Type B pancreatic cell (in vitro differentiated cells): ENCODE data around the gene DNAJB1. TPM values are rescaled to one million over a fixed set of nuclear protein-coding genes. Genes with fewer than 3 reads are reported as not detected.
"Not testable (repeated sequence)": the region's sequence is repeated elsewhere in the genome, so short reads cannot be mapped to it uniquely, and the experiment has no call there.

Experiments used
- DNase-seq: peaks from one replicate; pipeline ENCODE4 v3.0.0; 2021; ENCODE audit warnings: mixed read lengths; ENCODE audit not compliant: unreplicated experiment; ENCODE audit errors: extremely low spot score
- H3K27ac Mint-ChIP-seq: 2 replicates; pipeline ENCODE4 v1.8.0; 2021; ENCODE audit warnings: mild to moderate bottlenecking, mixed read lengths
- H3K27me3 Mint-ChIP-seq: 2 replicates; pipeline ENCODE4 v1.8.0; 2021; ENCODE audit warnings: mixed read lengths
- H3K36me3 Mint-ChIP-seq: 2 replicates; pipeline ENCODE4 v1.8.0; 2021; ENCODE audit warnings: mixed read lengths
- H3K4me1 Mint-ChIP-seq: one replicate; pipeline ENCODE4 v1.8.0; 2021; ENCODE audit warnings: mixed read lengths; ENCODE audit not compliant: unreplicated experiment
- H3K4me3 Mint-ChIP-seq: 2 replicates; pipeline ENCODE4 v1.8.0; 2021; ENCODE audit warnings: mild to moderate bottlenecking, mixed read lengths
- H3K9me3 Mint-ChIP-seq: 2 replicates; pipeline ENCODE4 v1.8.0; 2021; ENCODE audit warnings: mixed read lengths
- CTCF ChIP-seq: fragments of 200-600 bp; sonication (generic); conservative IDR thresholded peaks from 2 replicates; pipeline ENCODE4 v1.5.0; 2021; ENCODE audit warnings: antibody characterized with exemption, mild to moderate bottlenecking
- total RNA-seq: library from RNA; stranded (reverse); gene quantifications from 2 replicates; pipeline ENCODE4 v1.2.1, GENCODE V29; 2021; ENCODE audit warnings: low replicate concordance

DNAJB1 gene
- total RNA-seq, 1 donor from 2014 or later, result 142 TPM

DNA sequence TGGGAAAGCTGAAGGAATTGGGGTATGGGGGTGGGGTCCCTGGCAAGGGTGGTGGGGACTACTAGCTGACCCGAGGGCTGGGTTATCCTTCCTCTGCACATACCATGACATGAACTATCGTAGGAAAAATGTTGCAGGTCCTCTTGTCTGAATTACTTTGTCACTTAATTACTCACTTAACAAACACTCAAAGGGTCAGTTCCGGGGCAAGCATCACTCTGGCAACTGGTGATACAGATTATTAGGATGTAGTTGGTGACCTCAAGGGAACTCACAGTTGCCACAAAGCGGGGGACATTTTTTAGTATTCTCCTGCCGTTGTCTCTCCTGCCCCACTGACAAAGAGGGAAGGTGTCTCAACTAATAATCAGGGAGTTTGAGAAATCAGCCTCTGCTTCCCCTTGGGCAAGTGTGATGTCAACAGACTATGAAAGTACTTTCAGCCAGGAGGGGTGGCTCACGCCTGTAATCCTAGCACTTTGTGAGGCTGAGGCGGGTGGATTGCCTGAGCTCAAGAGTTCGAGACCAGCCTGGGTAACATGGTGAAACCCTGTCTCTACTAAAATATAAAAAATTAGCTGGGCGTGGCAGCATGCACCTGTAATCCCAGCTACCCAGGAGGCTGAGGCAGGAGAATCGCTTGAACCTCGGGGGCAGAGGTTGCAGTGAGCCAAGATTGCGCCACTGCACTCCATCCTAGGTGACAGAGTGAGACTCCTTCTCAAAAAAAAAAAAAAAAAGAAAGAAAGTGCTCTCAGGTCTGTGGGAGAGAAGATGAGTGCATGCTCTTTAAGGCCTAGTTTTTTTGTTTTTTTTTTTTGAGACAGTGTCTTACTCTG, 10.3 kb downstream of the DNAJB1 start:
- H3K4me3 Mint-ChIP-seq, result peak overlapping the region; percentile 83
- H3K4me1 Mint-ChIP-seq, result peaks cover 31% of the 10 kb centered on the region
- no peaks in the 10 kb centered on the region for H3K9me3 Mint-ChIP-seq
- H3K27me3 Mint-ChIP-seq, result peaks cover 3% of the 10 kb centered on the region
- no peak for TF ChIP-seq CTCF
- no peaks in the 10 kb centered on the region for H3K36me3 Mint-ChIP-seq
- no peak for DNase-seq
- H3K27ac Mint-ChIP-seq, result peak overlapping the region; percentile 100

GRCh38 chr19:14505488-14506239, 12.5 kb downstream of the DNAJB1 start:
- H3K36me3 Mint-ChIP-seq, result no peaks in the 10 kb centered on the region
- peak; percentile 80 for TF ChIP-seq CTCF
- peaks cover 24% of the 10 kb centered on the region for H3K4me1 Mint-ChIP-seq
- DNase-seq, result peak; percentile 78
- H3K4me3 Mint-ChIP-seq, result peak overlapping the region; percentile 82
- peak overlapping the region; percentile 100 for H3K27ac Mint-ChIP-seq
- H3K9me3 Mint-ChIP-seq, result no peaks in the 10 kb centered on the region
- peaks cover 3% of the 10 kb centered on the region for H3K27me3 Mint-ChIP-seq

DNA sequence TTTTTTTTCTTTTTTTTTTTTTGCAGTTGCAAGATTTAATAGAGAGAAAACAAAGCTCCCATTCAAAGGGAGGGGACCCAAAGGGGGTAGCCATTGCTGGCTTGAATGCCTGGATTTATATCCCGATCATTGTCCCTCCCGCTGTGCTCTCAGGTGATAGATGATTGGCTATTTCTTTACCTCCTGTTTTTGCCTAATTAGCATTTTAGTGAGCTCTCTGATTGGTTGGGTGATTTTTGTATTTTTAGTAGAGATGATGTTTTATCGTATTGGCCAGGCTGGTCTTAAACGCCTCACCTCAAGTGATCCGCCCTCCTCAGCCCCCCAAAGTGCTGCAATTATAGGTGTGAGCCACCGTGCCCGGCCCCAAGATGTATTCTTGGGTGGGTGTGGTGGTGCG, 13.6 kb downstream of the DNAJB1 start:
- not testable (repeated sequence) for H3K4me3 Mint-ChIP-seq, DNase-seq, H3K27me3 Mint-ChIP-seq, H3K9me3 Mint-ChIP-seq, H3K36me3 Mint-ChIP-seq
- Mint-ChIP-seq H3K4me1 (peaks cover 19% of the 10 kb centered on the region), H3K27ac (peak overlapping the region; percentile 100)

- H3K27ac Mint-ChIP-seq, result peak overlapping the region; percentile 100
- TF ChIP-seq CTCF, result no peak
- no peak for DNase-seq
- no peak overlapping the region for H3K4me3 Mint-ChIP-seq
- H3K27me3 Mint-ChIP-seq, result peaks cover 3% of the 10 kb centered on the region
- no peaks in the 10 kb centered on the region for H3K9me3 Mint-ChIP-seq
- H3K36me3 Mint-ChIP-seq, result no peaks in the 10 kb centered on the region
- peaks cover 15% of the 10 kb centered on the region for H3K4me1 Mint-ChIP-seq
Observed at GRCh38 chr19:14503285-14503684, 14.9 kb downstream of the DNAJB1 start.

- no peak for TF ChIP-seq CTCF
- Mint-ChIP-seq H3K36me3 (no peaks in the 10 kb centered on the region), H3K9me3 (no peaks in the 10 kb centered on the region), H3K27me3 (peaks cover under 1% of the 10 kb centered on the region), H3K4me1 (peaks cover 13% of the 10 kb centered on the region), H3K27ac (peak overlapping the region; percentile 100), H3K4me3 (no peak overlapping the region)
- DNase-seq, result no peak
Observed at GRCh38 chr19:14502334-14503092, 15.7 kb downstream of the DNAJB1 start.
